ENCODE data around the gene RPRD1B. TPM values are rescaled to one million over a fixed set of nuclear protein-coding genes. Genes with fewer than 3 reads are reported as not detected.

Gene RPRD1B
- total RNA-seq, 1 donor from 2014 or later = 21.1 TPM

GRCh38 chr20:38081575-38081974 lies 48.0 kb downstream of the RPRD1B start:
- TF ChIP-seq CTCF (IDR thresholded peaks at IDR 0.05; ENCODE audit: insufficient read depth, low read length, poor library complexity, severe bottlenecking) = no peak
- no peak for DNase-seq (ENCODE audit: low read depth)
- Histone ChIP-seq H3K27me3 (ENCODE audit: control insufficient read depth, insufficient read depth, low read length) (no peaks in the 10 kb centered on the region), H3K4me3 (ENCODE audit: low read depth, low read length) (no peak overlapping the region), H3K36me3 (ENCODE audit: control insufficient read depth, insufficient read depth, low read length) (peaks cover 3% of the 10 kb centered on the region)

GRCh38 chr20:38082894-38083293 lies 49.3 kb downstream of the RPRD1B start:
- TF ChIP-seq CTCF (IDR thresholded peaks at IDR 0.05; ENCODE audit: insufficient read depth, low read length, poor library complexity, severe bottlenecking) = no peak
- Histone ChIP-seq H3K27me3 (ENCODE audit: control insufficient read depth, insufficient read depth, low read length) (no peaks in the 10 kb centered on the region), H3K4me3 (ENCODE audit: low read depth, low read length) (no peak overlapping the region), H3K36me3 (ENCODE audit: control insufficient read depth, insufficient read depth, low read length) (peaks cover 2% of the 10 kb centered on the region)
- no peak for DNase-seq (ENCODE audit: low read depth)

GRCh38 chr20:38083338-38084048 lies 49.9 kb downstream of the RPRD1B start:
- Histone ChIP-seq H3K27me3 (ENCODE audit: control insufficient read depth, insufficient read depth, low read length) (no peaks in the 10 kb centered on the region), H3K4me3 (ENCODE audit: low read depth, low read length) (no peak overlapping the region), H3K36me3 (ENCODE audit: control insufficient read depth, insufficient read depth, low read length) (peaks cover 2% of the 10 kb centered on the region)
- no peak for DNase-seq (ENCODE audit: low read depth)
- TF ChIP-seq CTCF (IDR thresholded peaks at IDR 0.05; ENCODE audit: insufficient read depth, low read length, poor library complexity, severe bottlenecking) = no peak

- no peak for DNase-seq (ENCODE audit: low read depth)
- TF ChIP-seq CTCF (IDR thresholded peaks at IDR 0.05; ENCODE audit: insufficient read depth, low read length, poor library complexity, severe bottlenecking) = no peak
- Histone ChIP-seq H3K27me3 (ENCODE audit: control insufficient read depth, insufficient read depth, low read length) (no peaks in the 10 kb centered on the region), H3K36me3 (ENCODE audit: control insufficient read depth, insufficient read depth, low read length) (peaks cover 2% of the 10 kb centered on the region), H3K4me3 (ENCODE audit: low read depth, low read length) (no peak overlapping the region)
Observed at GRCh38 chr20:38084425-38084951, 50.9 kb downstream of the RPRD1B start.

GRCh38 chr20:38085026-38085425 lies 51.5 kb downstream of the RPRD1B start:
- DNase-seq (ENCODE audit: low read depth) = no peak
- H3K27me3 ChIP-seq (ENCODE audit: control insufficient read depth, insufficient read depth, low read length) = no peaks in the 10 kb centered on the region
- H3K4me3 ChIP-seq (ENCODE audit: low read depth, low read length) = no peak overlapping the region
- no peak for TF ChIP-seq CTCF (IDR thresholded peaks at IDR 0.05; ENCODE audit: insufficient read depth, low read length, poor library complexity, severe bottlenecking)
- H3K36me3 ChIP-seq (ENCODE audit: control insufficient read depth, insufficient read depth, low read length) = peaks cover 4% of the 10 kb centered on the region

- Histone ChIP-seq H3K4me3 (ENCODE audit: low read depth, low read length) (no peak overlapping the region), H3K27me3 (ENCODE audit: control insufficient read depth, insufficient read depth, low read length) (no peaks in the 10 kb centered on the region), H3K36me3 (ENCODE audit: control insufficient read depth, insufficient read depth, low read length) (peaks cover 4% of the 10 kb centered on the region)
- no peak for TF ChIP-seq CTCF (IDR thresholded peaks at IDR 0.05; ENCODE audit: insufficient read depth, low read length, poor library complexity, severe bottlenecking)
- DNase-seq (ENCODE audit: low read depth) = no peak
Observed at GRCh38 chr20:38089500-38089899, 56.0 kb downstream of the RPRD1B start.

Measured in kidney epithelial cell (primary cell).